ENCODE measurements around the gene PKNOX2. TPM values are rescaled to one million over a fixed set of nuclear protein-coding genes. Genes with fewer than 3 reads are reported as not detected.

The PKNOX2 gene
- polyA plus RNA-seq, 4 donors: 12.0 to 24.9 (median 13.1) TPM

DNA sequence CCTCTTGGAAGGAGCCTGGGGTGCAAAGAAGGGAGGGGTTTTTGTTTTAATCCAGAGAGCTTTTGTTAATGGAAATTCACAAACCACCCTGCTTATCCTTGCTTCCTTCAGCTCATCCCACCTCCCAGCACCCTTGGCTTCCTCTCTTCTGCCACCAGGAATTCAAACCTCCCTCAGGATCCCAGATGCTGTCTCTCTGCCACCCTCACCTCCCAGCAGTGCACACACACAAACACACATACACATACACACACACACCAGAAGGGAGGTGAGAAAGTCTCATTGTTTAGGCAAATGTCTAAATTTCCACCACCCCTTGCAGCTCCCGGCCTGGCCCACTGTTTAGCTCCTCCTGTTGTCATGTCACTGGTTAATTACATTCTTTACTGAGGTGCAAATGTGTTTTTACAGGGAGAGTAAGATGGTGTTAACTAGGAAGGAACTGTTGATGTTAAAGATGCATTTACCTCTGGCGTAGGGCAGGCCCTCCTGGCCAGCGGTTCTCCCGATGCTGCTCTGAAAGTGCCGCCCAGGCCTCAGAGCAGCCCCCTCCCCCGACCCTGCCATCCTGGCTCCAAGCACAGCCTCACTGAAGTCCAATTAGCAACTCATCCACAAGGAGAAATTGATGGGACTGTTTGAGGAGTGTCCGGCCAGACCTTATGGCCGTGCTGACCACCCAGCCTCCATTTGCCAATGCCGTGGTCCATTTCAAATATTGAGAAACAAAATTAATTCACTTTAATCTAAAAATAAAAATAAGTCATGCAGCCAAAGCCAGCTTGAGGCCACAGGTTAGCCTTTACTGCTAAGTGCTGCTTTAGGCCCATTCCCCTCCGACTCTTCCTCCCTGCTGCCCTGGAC is 166.1 kb downstream of the PKNOX2 start:
- DNase-seq (ENCODE audit: low read depth in 4 of 4, low spot score in 3 of 4): no peak

DNA sequence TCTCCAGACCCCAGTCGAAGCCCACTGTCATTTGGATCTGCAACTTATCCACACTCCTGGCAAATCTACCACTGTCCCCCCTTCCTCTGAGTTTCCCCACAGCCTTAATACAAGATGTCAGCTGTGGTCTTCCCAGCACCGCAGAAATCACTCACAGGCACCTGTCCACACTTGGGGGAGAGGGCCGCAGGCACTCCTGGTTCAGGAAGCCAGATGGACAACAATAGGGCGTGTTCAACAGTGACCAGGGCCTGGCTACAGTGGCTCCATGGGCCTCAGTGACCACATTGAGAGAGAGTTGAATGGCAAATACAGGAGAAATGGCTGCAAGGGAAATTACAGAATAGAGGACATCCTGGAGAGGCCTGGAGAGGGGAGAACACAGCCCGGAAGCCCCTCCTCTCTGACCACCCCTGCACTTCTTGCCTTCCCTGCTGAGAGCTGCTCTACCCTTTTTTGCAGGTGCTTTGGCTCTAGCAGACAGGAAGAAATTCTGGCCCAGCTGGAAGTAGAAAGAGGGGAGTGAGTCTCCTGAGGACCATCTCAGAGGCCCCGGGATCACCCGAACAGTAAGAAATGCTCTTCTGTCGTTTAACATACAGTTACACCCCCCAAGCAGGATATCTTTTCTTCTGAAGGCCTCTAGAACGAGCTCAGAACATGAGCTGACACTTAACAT is 166.9 kb downstream of the PKNOX2 start:
- no peak for DNase-seq (ENCODE audit: low read depth in 4 of 4, low spot score in 3 of 4)

DNA sequence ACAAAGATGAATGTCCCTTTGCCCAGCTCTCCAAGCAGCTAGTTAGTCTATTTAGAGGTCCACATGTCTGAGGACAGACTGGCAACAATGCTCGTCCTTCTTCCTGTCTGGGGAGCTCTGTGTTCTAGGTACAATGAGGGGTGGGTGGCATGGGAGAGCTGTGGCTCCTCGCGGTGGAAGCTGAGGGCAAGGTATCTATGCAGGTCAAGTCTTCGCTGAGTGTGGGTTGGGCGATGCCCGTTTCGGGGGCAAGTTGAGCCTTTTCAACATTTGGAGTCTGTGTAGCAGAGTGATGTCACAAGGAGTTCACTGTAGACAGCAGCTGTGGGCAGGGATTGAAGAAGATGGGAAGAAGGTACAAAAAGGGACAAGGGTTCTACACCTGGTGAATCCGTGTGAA is 168.3 kb downstream of the PKNOX2 start:
- DNase-seq (ENCODE audit: low read depth in 4 of 4, low spot score in 3 of 4): no peak

DNA sequence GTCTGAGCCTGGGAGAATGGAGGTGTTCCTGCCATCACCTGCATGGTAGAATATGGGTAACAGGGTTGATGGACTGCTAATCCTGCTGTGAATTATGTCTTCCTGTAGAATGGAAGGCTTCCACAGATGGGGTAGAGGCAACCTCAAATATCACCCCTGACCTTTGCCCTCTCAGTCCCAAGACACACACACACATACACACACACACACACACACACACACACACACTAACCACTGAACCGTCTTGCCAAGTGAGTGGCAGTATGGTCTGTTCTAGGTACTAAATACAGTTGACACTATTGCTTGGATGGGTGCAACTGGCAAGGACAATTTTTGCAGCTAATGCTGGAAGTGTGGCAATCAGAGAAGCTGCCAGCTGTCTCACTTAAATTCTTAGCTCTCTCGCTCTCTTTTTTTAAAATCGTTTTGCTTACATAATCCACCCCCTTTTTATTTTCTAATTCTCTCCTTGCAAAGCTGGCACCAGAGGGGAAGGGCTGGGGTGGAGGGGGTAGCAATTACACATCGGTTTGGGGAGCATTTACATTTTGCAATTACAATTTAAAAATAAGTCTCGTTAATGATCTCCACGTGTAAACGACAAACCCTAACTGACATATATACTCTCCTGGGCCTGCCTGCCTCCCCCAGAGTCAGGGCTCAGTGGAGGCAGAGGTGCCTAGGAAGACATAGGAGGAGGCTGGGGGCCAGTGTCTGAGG is 169.0 kb downstream of the PKNOX2 start:
- no peak for DNase-seq (ENCODE audit: low read depth in 4 of 4, low spot score in 3 of 4)

DNA sequence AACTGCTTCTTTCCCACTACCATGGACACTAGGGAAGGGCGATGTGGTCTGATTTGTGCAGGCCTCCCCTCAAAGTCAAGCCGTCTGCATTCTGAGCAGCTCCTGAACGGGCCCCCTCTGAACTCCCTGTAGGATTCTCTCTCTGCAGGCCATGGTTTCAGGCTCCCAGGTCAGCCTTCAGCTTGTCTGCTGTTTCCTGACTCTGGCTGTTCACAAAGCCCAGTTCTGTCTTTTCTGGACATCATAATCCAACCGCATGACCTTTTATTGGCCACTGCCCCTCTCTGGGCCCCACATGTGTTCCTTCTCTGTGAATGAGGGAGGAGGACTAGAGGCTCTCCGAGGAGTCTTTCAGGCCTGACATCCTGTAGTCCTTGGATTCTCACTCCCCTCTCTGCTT is 170.6 kb downstream of the PKNOX2 start:
- DNase-seq (ENCODE audit: low read depth in 4 of 4, low spot score in 3 of 4): no peak

DNA sequence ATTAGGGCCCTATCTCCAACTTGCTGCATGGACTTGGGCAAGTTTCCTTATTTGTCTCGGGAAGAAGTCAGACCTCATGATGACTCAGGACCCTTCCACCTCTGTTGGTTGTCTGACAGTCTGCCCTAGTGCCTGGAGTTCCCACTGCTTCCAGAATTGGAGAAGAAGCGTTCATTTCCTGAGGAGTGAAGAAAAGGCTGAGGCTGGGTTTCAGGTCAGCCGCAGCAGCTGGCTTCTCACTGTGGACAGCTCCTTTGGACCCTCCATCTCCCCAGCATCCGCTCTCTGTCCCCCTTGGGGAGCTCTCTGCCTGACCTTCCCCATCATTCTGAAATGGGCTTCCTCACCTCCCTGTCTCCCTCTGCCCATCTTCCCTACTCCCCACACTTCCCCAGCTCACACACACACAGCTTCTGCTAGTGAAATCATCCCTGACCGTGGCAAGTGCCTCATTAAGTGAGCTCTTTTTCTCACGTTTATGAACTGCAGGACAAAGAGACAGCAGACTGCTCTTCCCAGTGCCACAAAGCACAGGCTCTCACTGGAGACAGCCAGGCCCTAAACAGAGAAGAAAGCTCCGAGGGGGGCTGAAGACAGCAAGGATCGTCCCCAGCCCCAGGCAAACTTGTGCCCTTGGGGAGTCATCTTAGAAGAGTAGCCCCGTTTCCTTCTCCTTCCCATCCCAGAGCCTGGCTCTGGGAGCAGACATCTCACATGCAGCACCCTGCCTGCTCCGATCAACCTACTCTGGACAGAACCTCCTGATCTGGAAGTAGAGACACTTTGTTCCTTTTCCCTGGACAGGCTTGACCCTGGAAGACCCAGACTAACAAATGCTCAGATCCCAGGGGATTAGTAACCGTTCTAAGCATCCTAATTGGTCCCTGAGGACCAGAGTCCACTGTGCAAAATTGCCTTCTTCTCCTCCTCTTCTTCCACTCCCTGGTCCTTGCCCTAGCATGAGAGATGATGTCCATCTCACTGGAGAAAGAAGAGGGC is 173.6 kb downstream of the PKNOX2 start:
- no peak for DNase-seq (ENCODE audit: low read depth in 4 of 4, low spot score in 3 of 4)

DNA sequence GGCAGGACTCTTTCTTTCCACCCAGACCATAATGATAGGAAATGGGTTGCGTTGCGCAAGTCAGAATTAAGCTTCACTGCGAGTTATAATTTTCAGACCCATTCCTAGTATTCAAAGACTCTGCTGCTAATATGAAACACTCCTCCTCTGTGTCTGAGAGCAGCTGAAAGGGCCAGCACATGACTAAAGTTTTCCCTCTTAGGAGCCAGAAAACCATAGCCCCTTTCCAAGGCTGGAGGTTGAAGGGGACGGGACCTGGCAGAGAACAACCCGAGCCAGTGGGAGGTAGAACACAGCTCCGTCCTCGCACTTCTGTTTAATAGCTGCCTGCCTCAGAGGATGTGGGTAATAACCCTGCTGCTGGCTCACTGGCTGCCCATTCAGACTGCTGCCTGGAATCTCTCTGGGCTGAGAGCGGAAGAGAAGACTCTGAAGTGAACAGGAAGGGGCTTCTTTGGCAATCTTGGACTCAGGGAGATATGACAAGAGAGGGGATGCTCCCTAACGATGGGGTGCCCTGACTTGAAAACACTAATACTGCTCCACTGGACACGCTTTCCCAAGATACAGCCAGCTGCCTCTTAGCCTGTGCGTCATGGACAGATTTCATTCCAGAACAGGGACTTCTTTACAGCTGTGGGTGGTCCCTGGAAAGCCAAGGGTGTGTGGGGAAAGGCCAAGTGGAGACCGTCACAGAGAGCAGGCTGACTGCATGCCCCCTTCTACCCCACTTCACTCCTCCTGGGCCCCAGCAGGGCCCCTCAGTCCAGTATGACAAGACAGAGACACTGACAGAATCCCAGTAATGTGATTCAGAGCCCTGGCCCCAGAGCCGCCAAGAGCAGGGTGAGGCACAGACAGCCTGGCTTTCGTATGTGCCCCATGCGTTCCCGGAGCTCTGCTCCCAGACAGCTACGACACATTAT is 174.6 kb downstream of the PKNOX2 start:
- no peak for DNase-seq (ENCODE audit: low read depth in 4 of 4, low spot score in 3 of 4)

DNA sequence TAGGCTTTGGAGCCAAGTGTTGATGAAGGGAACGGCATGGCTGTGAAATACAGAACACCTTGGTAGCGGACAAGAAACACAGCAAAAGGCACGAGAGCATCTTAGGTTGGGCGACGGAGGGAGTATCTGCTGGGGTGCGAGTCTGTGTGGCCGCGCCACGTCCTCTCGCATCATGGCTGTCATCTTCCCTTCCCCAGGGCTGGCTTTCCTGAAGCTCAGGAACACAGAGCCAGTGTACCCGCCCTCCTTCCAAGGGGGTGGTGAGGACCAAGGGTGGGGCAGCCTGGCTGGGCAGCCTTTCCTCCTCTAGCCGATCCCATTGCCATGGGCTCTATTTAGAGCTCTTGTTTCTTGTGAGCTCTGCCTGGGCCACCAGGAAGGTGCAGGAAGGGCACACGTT is 177.1 kb downstream of the PKNOX2 start:
- DNase-seq (ENCODE audit: low read depth in 4 of 4, low spot score in 3 of 4): no peak

DNA sequence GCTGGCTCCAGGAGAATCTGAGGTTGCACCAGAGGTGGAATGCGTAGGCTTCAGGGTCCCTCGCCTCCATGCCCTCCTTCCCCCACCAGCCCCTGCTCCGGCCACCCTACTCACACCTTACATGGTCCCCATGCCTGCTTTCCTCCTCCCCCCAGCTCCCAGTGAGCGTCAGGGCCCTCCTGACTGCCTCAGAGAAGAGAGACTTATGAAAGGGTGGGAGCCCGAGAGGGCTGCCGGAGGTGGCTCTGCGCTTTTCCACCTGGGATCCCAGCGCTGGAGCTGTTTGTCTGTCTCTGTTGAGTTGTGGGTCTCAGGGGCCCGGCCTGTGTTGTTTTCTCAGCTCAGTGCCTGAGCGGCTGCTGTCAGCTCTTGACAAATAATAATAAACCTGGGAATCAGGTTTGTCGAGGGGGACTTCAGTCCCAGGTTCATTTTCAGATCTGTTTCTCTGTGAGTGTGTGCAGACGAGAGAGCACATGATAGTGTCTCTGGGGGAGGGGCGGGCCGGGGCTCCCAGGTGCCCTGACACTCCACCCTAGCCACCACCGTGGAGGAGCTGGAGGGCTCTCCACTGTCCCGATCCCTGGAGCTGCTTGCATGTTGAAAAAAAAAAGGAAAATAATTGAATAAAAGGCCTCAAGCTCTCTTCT is 177.9 kb downstream of the PKNOX2 start:
- DNase-seq (ENCODE audit: low read depth in 4 of 4, low spot score in 3 of 4): no peak

DNA sequence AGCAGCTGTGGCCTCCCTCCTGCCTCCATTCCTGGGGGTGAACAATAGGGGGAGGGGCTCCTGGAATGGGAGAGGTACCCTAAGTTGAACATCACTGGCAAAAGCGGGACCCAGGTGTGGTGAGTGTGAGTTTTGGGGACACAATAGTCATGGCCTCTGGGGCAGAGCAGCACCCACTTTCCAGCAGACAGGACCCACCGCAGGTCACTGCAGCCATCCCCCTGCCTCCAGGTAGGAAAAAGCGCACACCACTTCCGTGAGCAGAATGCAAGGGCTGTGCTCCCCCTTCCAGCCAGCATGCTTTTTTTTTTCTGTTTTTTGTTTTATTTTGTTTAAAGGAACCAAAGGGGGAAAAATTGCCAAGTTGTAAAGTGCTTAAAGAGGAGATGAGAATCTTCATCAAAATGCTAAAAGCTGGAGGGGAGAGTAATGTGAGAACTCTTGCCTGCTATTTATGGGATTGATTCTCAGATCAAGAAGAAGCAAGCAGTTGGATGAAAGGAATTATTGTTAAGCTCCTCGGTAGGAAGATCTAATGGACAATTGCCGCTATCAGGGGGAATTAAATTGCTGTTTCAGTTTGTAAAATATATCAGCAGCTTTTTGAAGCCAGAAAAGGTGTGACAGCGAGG is 178.7 kb downstream of the PKNOX2 start:
- DNase-seq (ENCODE audit: low read depth in 4 of 4, low spot score in 3 of 4): no peak

DNA sequence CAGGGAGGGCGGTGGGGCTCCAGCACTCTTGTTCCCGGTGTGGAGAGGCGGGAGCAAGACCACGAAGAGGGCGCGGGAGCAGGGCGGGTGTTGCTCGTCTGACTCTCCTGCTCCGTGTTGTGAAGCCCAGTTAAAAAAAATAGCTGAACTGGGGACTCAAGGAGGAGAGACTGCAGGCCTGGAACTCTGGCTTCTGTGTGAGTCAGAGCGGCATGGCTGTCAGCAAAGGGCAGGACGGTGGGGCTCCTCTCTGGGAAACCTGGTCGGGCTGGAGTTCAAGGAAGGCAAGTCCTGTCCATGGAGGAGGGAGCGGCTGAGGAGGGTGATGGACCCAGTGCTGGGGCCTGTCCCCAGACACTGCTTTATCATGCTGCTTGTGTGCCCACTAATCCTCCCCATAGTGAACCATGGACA is 179.2 kb downstream of the PKNOX2 start:
- no peak for DNase-seq (ENCODE audit: low read depth in 4 of 4, low spot score in 3 of 4)

DNA sequence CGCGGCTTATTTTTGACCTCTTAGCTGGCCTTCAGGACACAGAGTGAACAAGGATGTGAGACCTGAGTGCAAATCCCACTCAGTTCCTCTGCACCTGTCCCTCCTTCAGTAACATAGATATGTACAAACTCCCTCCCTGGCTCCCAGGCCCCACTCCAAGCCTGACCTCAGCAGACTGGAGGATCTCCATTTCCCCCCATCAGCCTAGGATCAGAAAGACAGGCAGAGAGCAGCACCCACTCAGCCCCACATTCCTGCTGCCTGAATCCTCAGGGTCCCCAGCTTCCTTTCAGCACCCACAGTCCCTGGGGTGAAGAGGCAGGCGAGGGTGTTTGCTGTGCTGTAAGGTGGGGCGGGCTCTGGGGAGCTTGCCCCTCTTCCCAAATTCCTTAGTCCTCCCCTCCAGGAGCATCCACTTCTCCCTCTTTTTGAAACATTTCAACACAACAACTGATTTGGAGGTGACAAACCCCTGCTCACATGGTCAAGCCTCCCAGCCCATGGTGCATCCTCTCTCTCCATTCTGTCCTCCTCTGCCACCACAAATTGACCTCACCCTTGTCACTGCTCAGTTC is 180.4 kb downstream of the PKNOX2 start:
- DNase-seq (ENCODE audit: low read depth in 4 of 4, low spot score in 3 of 4): no peak

DNA sequence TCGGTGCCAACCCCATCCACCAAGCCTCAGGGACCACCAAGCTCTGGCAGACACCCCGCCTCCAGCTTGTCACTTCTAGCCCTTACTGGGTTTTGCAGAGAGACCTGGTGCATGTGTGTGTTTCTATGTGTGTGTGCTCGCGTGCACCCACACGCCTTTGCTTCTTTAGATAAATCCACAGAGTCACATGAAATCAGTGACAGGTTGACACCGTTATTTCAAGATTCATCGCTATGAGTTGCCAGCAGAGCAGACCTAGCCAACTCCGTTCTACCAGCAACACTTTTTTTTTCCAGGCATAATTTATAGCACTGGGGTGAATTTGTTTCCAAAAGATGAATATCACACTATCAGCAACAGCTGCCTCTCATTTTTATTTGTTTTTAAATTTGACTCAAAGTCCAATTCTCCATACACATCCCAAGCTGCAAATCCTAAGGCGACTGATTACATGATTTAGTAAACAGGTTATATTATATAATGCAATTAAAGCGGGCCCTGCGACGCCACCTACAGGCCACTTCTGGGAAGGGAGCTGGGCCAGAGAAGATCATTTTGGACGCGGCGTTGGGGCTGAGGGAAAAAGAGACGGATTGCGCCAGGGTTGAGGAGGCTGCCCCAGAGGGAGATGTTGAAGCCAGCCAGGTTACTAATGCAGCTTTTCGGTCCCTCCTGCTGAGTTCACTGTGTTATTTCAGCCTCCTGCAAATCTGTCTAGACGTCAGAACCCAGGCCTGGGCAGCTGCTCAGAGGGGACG is 181.0 kb downstream of the PKNOX2 start:
- peak in 3 of 4 donors; percentile 61 to 68 (median 67) for DNase-seq (ENCODE audit: low read depth in 4 of 4, low spot score in 3 of 4)

DNA sequence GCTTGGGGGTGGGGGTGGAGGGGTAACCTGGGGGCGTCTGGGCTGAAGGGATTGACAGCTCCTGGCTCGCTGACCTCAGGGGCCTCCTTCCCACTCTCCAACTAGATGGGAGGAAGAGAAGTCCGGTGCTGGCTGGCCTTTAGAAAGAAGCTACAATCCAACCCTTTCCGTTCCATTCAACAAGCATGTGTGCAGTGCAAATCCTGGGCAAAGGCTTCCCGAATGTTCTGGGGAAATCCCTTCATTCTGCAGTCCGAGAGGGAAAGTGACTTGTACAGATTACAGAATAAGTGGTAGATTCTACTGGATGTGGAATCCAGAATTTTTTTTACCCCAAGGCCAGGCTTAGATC is 181.6 kb downstream of the PKNOX2 start:
- DNase-seq (ENCODE audit: low read depth in 4 of 4, low spot score in 3 of 4): no peak

DNA sequence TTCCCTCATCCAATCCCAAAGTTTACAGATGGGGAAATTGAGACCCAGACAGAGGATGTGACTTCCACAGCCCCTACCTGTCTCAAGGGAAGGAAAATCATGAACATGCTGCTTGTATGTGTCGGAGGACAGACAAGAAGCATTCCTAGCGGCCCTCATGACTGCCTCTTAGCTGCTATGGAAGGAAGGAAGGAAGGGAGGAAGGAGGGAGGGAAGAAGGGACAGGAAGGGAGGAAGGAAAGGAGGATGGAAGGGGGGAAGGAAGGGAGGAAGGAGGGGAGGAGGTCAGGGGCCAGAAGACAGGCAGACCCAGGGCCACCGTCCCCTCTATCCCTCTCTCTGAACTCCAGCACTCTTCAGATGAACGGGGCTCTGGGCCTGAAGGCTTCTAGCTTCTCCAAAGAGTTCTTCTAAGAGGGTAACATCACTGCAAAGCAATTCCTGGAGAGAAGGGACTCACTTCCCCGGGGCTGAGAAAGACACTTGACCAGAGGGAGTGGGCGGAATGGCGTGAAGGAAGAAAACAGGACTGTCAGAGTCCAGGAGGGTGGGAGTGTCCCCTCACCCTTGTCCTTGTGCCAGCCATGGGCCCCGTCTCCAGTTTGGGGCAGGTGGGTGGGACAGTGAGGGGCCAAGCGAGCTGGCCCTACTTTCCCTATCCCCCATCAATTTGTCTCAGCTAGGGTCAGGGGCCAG is 182.2 kb downstream of the PKNOX2 start:
- DNase-seq (ENCODE audit: low read depth in 4 of 4, low spot score in 3 of 4): no peak

DNA sequence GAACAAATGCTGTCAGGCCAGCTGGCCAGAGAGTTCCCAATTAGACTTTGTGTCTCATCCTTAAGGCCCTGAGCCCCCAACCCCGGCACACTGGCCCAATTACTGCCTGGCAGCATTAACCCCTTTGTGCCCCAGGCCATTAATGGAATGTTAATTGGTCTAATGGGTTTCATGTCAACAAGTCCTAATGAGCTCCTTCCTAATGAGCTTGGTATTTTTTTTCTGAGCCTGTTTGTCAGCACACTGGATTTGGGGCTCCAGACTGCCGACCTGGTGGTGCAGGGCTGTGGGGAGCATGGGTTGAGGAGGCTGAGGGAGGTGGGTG is 182.7 kb downstream of the PKNOX2 start:
- no peak for DNase-seq (ENCODE audit: low read depth in 4 of 4, low spot score in 3 of 4)

DNA sequence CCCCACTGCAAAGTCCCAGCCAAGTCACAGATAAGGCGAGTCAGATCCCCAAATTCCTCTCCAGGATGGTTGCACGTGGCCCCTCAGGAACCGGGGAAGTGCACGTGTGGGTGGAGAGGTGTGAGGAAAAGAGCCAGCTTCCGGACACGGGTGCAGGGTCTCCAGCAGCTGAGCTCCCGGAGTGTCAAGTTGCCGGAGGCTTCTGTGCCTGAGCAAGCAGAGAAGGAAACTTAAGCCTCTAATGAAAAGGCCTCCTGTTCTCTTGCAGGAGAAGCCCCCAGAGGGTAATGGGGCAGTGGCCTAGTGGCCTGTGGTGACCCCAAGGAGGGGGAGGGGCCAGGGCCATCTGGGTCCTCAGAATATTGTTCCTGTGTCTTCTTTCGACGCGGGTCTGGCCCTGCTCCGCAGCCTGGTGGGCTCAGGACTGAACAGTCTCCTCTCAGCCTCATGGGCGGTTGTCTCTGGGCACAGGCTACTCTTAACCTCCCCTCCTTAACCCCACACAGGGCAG is 183.6 kb downstream of the PKNOX2 start:
- no peak for DNase-seq (ENCODE audit: low read depth in 4 of 4, low spot score in 3 of 4)
